GM21576 (cell line): ENCODE results near the gene SBF1.
"Not testable (repeated sequence)": the region's sequence is repeated elsewhere in the genome, so short reads cannot be mapped to it uniquely, and the experiment has no call there.

ENCODE experiments used
- ATAC-seq: cut with Tn5 transposase; IDR thresholded peaks from one replicate; pipeline ENCODE4 v1.9.1; 2021; ENCODE audit warnings: mild to moderate bottlenecking, moderate library complexity; ENCODE audit not compliant: unreplicated experiment

The SBF1 gene

GRCh38 chr22:50474710-50475651, at the start of gene SBF1:
Gene SBF1 (minus strand): TSS chr22:50475035. CDS start chr22:50474840, 195 bp downstream.
- ATAC-seq: peak; percentile 58

GRCh38 chr22:50523806-50524675, 49.2 kb upstream of the SBF1 start:
- no peak for ATAC-seq

- ATAC-seq: no peak
These were observed 48.6 kb upstream of the SBF1 start for GRCh38 chr22:50523458-50523805.

GRCh38 chr22:50522806-50523438, 48.1 kb upstream of the SBF1 start:
- ATAC-seq: no peak

GRCh38 chr22:50522208-50522805, 47.5 kb upstream of the SBF1 start:
- ATAC-seq: no peak

- ATAC-seq: no peak
These were observed 46.9 kb upstream of the SBF1 start for GRCh38 chr22:50521710-50522109.

- ATAC-seq: no peak
These were observed 46.1 kb upstream of the SBF1 start for GRCh38 chr22:50520826-50521453.

- not testable (repeated sequence) for ATAC-seq
These were observed 45.3 kb upstream of the SBF1 start for GRCh38 chr22:50520184-50520583.

- no peak for ATAC-seq
These were observed 44.3 kb upstream of the SBF1 start for GRCh38 chr22:50519151-50519550.

GRCh38 chr22:50518606-50519005, 43.8 kb upstream of the SBF1 start:
- no peak for ATAC-seq

- no peak for ATAC-seq
These were observed 42.8 kb upstream of the SBF1 start for GRCh38 chr22:50517495-50518260.

GRCh38 chr22:50516891-50517290, 42.1 kb upstream of the SBF1 start:
- no peak for ATAC-seq

- no peak for ATAC-seq
These were observed 41.2 kb upstream of the SBF1 start for GRCh38 chr22:50516068-50516467.

GRCh38 chr22:50513175-50513574, 38.3 kb upstream of the SBF1 start:
- no peak for ATAC-seq

GRCh38 chr22:50508897-50509296, 34.1 kb upstream of the SBF1 start:
- no peak for ATAC-seq

GRCh38 chr22:50507991-50508884, 33.4 kb upstream of the SBF1 start, which contains the start of gene NCAPH2:
Gene NCAPH2 (plus strand): TSS chr22:50508224. CDS start chr22:50508338, 114 bp downstream.
- ATAC-seq: peak; percentile 57

- peak; percentile 47 for ATAC-seq
These were observed 32.7 kb upstream of the SBF1 start, which contains the start of gene LMF2 for GRCh38 chr22:50507421-50507990. Gene LMF2 (minus strand): TSS chr22:50507702. CDS start chr22:50507675, 27 bp downstream.
